Stimulated activated CD4-positive, alpha-beta T cell treated with anti-CD3 and anti-CD28 coated beads, Interleukin-4, amount 100 ng/mL, for 24 hours (primary cell): ENCODE data around the gene PECR.

Source experiments
- DNase-seq: peaks from one replicate; pipeline ENCODE4 v3.0.0-alpha.2; 2020

The PECR gene

DNA sequence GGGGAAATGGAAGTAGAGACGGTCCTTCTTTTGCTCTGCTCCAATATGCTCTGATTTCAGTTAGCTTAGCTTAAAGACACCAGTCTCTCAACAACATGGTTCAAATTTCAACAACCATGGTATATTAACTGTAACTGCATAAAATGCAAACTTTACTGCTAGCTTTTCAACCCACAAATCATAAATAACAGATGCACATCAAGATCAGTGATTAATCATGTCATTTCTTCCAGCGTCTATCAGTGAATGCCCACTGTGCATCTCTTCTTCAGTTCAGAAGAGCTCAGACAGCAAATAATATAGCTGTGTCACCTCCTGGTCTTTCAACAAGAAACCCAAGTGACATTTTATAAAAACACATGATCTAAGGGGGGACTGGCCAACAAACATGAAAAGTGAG lies 12.6 kb downstream of the PECR start:
- no peak for DNase-seq

DNA sequence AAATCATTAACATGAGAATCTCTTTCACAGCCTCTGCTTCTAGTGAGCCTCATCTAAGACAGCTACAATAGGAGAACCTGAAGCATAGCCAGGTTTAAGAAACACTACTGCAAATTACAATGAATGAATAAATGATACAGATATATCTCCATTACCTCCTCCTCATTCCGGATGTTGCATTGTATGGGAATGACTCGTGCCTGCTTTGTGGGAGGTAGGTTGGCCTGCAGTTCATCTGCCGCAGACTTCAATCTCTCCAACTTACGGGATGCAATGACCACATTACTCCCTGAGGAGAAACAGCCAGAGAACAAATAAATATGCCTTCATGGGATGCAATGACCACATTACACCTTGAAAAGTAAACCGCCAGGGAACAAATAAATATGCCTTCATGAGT lies 15.4 kb downstream of the PECR start:
- no peak for DNase-seq

DNA sequence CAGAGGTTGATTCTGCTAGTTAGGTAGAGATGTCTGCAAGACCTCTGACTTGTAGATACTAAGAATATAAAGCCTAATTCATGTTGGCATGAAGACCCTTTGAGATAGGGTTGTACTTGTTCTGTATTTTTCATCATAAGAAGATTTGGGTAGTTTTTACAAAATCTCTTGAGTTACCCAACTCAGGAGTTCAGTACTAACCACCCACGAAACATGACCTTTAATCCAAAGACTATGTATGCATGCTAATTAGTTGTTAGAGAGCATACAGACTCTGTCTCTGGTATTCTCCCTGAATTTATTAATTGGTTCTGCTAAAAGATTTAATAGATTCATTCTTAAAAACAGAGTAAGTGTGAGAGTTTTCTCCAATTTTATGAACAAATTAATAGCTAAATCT lies 16.9 kb downstream of the PECR start:
- no peak for DNase-seq

DNA sequence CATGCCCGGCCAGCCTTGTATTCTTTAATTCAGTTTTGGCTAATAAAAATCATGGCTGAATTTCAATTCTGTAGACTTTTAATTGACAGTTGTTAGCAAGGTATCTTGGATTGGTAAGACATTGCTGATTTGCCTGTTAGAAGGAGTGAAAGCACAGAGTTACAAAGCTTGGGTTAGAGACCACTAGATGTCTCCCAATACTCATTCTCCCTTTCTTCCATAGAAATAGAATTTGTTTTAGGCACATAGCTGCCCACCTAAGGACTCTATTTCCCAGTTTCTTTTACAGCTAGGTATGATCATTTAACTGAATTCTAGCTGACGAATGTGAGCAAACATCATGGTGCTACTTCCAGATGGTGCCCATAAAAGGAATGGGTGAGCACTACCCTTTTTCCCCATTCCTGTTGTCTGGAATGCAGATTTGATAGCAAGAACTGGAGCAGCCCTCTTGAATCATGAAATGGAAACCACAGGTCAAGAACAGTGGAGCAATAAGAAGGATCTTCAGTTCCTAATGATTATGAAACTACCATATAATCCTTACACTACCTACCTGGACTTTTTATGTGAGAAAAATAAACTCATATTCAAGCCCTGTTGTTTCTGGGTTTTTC lies 17.5 kb downstream of the PECR start:
- no peak for DNase-seq

DNA sequence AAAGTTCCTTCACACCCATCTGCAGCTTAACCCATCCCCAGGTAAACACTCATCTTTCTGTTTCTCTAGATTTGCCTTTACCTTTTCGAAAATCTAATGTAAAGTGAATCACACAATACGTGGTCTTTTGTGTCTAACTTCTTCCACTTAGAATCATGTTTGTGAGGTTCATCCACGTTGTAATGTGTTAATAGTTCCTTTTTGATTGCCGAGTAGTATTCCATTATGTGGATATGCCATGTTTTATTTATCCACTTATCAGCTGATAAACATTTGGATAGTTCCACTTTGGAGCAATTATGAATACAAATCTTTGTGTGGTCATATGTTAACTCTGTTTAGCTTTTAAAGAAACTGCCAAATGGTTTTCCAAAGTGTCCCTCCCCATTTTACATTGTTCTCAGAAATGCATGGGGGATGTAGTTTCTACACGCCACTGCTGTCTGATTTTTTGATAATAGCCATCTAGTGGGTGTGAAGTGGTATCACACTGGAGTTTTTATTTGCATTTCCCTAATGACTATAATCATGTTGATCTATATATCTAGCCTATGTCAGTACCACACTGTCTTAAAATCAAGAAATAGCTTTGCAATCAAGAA lies 22.3 kb downstream of the PECR start:
- DNase-seq, result no peak

DNA sequence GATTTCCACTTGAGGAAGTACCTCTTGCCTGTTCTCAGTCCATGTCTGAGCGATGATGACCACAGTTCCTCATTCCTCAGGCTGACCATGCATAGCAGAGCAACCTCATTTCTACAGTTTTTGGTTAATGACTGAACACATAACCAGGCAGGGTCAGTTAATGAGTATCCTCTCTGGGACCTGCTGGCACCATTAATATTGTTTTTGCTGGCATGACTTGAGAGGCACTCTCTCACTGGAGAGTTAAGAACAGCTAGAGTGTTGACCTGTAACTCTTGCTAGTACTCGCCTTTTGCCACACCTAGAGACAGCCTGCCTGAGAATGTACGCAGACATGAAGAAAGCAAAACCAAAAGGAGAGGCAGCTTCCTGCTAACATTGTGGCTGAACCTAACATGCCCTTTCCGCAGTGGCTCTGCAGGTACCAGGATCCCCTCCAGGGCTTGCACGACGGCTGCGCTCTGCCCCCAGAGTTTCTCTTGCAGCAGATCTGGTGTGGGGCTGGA lies 23.9 kb downstream of the PECR start:
- DNase-seq, result peak; percentile 55

DNA sequence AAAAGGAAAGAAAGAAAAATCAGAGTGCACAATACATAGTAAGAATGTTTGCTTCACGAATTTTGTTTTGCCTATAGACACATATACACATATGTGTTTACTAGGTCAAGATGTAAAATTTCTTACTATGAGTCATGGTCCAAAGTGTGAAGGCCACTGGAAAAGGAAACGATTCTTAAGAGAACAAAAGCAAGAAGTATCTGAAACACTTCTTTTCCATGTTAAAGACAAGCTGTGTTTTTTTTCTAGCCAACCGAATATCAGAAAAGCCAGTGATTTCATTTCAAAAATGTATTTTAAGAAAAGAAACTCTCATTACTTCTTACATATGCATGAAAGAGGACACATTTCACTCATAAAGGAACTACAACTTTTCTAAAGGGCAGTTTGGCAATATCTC lies 24.9 kb downstream of the PECR start:
- no peak for DNase-seq

DNA sequence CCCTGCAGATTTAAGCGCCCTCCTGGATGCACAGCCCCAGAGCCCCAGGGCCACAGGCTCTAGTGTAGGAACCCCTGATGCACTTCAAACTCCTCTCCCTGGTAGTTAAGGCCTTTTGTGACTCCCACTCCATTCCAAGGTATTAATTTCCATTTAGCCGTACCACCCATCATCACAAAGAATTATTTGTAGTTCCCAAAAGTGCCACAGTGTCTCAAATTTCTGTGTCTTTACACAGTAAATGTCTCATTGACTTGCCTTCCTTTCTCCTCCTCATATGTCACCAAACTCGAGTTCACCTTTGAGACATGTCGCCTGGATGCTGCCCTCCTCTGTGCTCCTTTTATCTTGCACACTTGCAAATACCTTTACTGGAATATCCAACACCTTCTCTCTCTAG lies 25.9 kb downstream of the PECR start:
- DNase-seq, result no peak

DNA sequence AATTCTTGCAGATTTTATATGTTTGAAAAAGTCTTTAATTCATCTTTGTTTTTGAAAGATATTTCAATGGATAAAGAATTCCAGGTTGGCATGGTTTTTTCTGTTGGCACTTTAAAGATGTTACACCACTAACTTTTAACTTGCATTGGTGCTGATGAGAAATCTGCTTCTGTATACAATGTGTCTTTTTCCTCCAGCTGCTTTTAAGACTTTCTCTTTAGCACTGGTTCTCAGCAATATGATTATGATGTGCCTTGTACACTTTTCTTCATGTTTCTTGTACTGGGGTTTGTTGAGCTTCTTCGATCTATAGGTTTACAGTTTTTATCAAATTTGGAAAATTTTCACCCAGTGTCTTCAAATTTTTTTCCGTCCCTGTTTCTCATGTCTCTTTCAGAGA lies 29.2 kb downstream of the PECR start:
- no peak for DNase-seq

DNA sequence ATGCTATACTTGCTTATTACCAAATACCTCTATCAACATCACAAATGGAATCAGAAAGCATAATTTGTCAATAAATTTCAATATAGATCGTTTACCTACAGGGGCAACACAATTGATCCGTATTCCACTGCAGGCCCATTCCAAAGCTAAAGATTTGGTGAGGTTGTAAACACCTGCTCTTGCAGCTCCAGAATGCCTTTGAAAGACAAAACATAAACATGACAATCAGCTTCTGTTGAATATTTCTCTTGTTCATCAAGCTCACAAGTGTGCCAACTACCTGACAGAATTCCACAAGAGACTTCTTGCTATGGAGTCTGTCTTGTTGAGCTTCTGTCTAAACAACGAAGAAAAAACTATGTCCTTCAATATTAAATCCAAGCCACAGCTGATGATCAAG lies 30.3 kb downstream of the PECR start:
- no peak for DNase-seq

DNA sequence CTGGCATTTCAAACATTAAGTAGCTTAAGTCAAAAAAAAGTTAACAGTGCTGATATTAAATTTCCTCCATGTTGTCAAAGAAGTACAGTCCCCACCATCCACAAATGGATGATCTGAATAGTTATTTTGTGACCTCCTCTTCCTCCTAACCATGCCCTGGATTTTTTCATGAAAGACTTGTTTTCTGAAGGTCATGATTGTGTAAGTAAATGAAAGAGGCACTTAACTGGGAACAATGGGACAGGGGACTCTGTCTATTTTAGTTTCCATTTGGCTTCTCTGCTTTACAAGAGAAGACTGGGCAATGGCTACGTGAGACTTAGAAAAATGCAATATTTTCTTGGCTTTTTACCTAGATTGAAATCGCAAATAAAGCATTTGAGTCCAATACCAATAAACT lies 32.2 kb downstream of the PECR start:
- DNase-seq, result no peak

DNA sequence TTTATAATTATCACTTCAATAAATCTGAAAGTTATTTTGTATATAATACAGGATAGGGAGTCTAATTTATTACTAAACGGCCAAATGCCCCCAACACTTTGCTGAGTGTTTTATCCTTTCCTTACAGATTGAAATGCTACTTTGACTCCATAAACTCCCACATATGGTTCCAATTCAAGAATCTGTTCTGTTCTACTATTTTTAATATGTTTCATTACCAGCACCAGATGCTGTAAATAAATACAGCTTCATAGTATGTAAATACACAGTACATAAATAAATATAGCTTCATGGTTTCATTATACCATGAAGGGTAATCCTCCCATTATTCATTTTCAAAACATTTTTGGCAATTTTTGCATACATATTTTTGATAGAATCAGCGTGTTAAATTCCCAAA lies 34.2 kb downstream of the PECR start:
- DNase-seq, result no peak

DNA sequence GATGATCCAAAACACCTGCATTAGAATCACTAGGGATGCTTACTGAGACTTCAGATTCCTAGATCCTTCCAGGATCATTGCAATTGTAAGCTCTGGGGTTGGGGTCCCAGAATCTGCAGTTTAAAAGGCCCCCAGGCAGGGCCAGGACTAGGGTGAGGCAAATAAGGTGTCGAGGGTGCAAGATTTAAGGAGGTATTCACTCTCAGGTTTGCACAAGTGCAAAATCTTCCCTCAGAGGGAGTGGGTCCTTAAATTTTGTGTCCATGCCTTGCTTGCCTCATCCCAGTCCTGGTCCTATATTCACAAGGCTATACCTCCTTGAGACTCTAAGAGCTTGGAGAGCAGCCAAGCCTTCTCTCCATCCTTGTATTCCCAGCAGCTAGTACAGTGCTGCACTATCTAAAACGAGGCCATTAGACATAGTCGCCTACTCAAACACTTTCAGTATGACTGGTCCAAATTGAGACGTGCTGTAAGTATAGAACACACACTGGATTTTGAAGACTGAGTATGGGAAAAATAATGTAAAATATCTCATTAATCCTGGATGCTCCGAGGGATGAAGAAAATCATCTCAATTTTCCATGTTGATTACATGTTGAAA lies 36.6 kb downstream of the PECR start:
- DNase-seq, result no peak

DNA sequence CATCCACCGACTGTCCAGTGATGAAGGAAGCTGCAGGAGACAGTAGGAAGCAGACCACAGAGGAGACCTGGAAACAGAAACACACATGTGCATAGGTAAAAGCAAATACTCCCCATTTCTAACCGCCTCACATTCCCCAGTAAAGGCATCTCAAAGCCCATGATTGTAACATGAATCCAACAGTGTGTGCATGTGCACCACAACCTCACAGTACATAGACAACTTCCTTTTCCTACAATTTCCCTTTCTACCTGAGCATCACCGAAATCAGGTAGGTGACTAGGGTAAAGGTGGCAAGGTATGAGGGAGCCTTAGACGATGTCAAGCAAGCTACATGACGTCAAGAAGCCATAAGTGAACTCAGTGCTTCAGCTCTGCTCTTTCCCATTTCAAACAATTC lies 37.7 kb downstream of the PECR start:
- no peak for DNase-seq

DNA sequence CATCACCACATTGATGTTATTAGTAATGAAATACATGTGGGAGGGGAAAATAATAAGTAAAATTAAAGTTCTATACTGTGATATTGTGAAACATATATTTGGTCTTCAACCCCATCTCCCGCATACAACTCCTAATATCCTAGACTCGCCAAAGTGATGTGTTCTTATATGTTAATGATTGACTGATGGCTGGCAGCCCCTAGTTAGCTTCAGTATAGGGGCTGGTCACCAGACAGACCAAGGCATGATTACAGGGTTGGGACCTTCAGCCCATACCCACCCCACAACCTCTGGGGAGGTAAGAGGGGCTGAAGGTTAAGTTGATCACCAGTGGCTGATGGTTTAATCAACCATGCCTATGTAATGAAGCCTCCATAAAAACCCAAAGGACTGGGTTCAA lies 40.2 kb downstream of the PECR start:
- no peak for DNase-seq

DNA sequence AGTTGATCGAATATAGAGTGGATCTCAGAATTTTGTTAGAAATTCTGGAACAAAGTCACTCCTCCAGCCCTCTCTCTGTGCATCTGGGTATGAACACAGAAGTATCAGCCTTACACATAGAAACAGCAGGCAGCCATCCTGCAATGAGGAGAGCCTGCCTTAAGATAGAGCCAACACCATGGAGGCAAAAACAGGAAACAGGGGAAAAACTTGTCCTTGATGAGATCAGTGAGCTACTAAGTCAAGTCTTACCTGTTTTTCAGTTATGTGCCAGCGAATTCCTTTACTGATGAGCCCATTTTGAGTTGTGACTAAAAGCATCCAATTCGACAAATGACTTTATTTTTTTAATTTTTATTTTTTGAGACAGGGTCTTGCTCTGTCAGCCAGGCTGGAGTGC lies 41.7 kb downstream of the PECR start:
- no peak for DNase-seq

DNA sequence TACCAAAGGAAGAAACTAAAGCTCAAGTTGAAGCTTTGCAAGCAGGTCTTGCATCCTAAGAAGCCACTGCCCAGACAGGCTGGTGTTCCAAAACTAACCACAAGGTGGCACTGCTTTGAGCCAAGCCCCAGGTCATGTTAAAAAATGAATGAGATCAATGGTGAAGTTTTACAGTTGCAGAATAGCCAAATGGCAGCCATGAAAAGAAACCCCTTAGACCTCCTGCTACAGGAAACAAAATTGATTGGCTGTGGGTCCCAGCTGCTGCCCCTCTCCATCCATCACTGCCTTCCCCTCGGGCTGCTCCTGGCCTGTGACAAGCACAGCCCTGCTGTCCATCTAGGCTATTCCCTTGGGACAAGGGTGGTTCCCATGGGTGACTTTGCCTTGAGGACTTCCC lies 47.5 kb downstream of the PECR start:
- DNase-seq, result peak; percentile 87

DNA sequence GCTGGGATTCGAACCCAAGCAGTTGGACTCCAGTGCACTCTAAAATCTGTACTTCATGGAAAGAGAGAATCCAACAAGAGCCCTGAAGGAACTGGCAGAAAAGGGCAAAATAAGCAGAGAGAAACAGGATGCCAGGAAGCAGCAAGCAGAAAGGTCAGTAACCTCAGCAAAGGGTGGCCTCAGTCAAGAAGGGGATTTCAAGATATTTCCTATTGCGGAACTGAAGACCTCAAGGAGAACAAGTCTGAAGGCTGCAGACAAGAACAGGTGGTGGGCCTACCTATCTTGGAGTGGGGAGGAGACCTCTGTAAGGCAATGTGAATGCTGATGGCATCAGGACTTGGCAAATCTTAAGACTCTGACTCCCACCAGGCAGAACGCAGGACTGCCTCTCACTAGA lies 48.2 kb downstream of the PECR start:
- no peak for DNase-seq

DNA sequence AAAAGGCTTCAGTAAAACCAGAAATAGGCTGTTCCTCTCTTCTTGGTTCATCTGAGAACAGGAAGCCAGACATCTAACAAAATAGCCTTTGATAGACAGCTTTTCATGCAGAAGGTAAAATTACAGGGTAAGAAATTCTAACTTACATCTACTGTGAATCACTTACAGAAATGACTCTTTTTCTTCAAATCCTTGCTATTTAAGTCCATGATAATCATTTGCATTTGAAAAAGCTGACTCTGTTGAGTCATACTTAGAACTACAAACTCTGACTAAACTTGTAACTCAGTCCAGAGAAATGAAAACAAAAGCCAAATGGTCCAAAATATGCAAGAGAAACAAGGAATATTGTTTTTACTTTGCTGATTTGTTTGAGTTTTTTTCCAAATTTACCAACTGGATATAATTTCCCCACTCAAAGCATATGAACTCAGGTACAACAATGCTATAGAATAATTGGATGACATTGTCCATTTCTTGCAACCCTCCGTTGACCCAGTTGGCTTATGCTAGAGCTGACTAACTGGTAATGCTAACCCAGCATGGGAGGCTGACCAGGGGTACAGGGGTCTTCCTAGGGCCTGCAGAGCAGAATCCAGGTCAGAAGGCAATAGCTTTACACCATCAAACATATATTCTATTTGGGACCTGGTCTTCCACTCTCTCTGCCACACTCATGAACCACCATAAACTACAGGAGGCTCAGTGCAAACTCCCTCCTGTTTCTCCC lies 49.5 kb downstream of the PECR start:
- DNase-seq, result no peak

DNA sequence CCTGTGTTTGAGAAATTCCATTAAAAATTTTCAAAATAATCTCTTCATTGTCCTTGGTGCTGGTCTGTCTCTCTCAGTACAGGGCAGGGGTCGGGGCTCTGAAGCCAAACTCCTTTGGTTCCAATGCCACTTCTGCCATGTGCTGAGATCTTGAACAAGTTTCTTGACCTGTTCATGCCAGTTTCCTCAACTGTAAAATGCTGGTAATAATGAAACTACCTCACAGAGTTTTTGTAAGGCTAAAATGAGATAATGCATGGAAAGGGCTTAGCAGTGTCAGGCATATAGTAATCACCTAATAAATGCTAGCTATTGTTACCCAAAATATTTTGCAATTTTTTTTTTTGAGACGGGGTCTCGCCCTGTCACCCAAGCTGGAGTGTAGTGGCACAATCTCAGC lies 51.4 kb downstream of the PECR start:
- DNase-seq, result no peak

DNA sequence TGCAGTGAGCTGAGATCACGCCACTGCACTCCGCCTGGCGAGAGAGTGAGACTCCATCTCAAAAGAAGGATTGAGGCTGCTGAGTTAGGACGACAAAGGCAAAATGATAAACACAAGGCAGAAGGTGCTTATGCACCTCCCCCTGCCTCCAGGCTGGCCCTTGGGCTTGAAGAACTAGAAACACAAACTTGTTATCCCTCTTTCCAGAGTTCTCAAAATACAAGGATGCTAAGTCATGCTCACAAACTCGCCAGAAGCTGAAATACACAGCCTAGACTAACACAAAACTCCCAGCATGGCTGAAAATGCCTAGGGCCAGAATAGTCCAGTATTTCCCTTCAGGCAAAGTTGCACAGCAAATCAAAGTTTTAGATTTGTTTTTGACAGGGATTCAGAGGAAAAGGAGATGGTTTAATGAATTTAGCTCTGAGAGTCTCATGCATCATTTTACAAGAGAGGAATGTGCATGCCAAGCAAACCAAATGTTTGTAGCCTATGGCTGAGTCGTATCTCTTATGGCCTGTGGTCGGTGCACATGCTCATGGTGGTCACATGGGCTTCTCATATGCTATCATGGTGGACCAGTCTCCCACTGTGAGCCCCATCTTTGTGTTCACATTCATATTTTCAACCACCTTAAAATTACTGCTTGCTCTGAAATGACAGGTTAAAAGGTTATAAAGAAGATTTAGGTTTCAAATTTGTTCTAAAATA lies 52.0 kb downstream of the PECR start:
- no peak for DNase-seq

DNA sequence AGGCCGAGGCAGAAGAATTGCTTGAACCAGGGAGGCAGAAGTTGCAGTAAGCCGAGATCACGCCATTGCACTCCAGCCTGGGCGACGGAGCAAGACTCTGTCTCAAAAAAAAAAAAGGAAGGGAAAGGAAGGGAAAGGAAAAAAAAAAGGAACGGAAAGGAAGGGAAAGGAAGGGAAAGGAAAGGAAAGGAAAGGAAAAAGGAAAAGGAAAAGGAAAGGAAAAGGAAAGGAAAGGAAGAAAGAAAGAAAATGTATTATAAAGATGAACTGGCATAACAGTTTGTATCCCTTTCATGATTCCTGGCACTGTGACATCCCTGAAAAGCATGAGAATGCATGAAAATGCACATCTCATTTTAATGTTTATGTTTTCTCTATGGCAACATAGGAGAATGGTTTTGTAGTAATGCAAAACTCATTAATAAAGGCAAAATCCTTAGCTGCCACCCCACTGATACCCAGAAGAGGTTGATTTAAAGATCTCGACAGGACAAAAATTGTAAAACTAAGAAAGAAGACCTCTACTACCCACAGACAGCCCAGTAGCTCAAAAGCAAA lies 56.8 kb downstream of the PECR start:
- DNase-seq, result no peak

DNA sequence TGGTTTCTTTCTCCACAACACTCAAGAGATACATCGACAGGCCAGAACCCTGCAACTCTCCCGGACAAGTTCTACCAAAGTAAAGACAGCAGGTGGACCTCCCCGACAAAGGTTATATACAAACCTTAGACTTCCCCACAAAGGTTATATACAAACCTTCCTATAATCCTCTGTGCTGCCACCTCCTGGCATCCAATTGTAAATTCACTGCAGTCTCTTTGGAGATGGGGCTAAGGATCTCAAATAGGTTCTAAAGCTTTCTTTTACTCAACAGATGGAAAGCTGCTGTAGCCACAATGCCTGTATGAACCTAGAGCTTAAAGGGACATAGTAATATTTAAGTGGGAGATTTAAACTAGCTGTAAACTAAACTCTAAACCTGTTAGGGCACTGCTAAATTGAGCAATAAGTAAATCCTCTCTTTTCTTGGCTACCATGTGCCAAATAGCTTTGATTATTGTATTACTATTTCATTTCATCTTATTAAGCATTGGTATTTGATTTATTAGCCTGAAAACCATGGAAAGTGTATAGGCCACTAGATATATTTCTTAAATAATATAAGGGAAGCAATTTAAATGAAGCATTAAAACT lies 58.5 kb downstream of the PECR start:
- DNase-seq, result peak; percentile 61
